HG02870 (cell line): ENCODE data around the gene SLC22A16.
"Not testable (repeated sequence)": the region's sequence is repeated elsewhere in the genome, so short reads cannot be mapped to it uniquely, and the experiment has no call there.

Source experiments
- ATAC-seq: cut with Tn5 transposase; IDR thresholded peaks from one replicate; pipeline ENCODE4 v1.9.1; 2021; ENCODE audit warnings: mild to moderate bottlenecking, moderate library complexity; ENCODE audit not compliant: unreplicated experiment

SLC22A16 gene

DNA sequence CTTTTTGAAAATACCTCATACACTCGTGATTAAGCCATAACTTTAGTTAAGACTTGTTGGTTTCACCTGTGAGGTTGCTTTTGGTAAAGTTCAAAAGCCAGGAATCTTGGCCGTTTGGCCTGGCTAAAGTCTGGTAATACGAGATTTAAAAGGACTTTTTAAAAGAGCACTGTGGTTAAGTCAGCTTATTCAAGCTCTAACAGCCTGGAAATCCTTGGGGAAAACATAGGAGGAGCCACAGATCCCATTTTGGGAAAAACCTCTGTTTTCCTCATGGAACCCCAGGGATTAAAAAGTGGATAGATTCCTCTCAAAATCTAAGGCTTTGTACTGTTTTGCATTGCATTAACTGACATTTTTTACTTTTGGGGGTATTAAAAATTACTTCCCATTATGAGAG is 13.7 kb upstream of the SLC22A16 start:
- ATAC-seq: no peak

DNA sequence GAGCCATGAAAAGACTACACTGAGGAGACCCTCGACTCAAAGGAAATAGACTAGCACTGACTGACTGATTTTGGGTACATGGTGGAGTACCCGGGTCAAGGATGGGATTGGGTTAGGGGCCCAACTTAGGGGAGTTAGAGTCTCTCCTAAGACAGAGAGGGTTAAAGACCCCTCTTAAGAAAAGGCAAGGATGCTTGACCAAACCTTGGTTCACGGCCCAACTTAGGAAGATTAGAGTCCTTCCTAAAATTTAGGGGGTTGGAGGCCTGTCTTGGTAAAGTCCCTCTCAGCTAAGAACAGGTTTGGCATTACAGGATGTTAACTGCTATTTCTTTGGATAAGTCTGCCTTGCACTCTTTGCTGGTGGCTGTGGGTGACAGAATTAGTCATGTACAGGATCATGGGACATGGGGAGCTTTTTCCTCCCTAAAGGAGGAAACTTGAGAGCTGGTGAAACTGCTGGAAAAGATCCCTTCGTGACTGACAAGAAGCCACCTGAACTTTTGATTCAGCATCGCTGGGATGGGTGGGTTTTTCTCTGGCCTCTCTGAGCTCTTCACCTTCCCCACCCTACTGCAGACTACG is 12.3 kb upstream of the SLC22A16 start:
- no peak for ATAC-seq

DNA sequence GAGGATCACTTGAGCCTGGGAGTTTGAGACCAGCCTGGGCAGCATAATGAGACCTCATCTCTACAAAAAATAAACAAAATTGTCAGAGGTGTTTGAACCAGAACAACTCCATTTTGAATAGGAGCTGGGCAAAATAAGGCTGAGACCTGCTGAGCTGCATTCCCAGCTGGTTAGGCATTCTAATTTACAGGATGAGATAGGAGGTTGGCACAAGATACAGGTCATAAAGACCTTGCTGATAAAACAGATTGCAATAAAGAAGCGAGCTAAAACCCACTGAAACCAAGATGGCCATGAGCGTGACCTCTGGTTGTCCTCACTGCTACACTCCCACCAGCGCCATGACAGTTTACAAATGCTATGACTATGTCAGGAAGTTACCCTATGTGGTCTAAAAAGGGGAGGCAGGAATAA is 11.6 kb upstream of the SLC22A16 start:
- ATAC-seq: not testable (repeated sequence)

DNA sequence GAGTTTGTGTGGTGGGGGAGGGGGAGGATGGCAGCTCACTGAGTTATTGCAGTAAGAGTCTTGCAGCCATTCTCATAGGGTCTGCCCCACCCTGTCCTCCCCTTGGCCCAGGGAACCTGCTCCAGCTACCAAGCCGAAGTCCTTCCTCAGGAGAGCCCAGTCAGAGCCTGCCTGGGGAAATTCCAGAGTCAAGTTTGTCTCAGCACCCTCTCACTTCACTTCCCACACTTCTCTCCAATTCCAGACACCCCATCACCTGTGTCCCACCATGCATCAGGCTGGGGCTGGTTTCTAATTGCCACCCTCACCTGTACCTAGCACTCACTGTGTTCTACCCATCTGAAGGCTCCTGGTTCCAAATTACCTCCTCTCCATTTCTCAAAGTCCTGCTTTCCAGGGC is 10.3 kb upstream of the SLC22A16 start:
- ATAC-seq: no peak

DNA sequence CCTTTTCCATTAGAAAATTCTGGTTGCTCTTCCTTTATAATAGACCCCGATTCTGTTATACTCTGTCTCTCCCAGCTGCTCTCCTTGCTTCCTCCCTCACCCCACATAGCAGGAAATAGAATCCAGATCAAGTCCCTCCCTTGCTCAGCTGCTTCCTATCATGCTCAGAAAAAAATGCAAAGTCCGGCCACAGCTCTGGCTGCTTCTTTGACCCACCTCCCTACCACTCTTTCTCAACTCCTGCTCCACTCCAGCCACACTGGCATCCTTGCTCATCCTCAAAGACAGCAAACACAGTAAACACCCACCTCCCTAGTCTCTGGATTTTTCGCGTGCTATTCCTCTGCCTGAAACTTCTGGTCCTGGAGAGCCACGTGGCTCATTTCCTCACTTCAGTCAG is 9.1 kb upstream of the SLC22A16 start:
- ATAC-seq: no peak

DNA sequence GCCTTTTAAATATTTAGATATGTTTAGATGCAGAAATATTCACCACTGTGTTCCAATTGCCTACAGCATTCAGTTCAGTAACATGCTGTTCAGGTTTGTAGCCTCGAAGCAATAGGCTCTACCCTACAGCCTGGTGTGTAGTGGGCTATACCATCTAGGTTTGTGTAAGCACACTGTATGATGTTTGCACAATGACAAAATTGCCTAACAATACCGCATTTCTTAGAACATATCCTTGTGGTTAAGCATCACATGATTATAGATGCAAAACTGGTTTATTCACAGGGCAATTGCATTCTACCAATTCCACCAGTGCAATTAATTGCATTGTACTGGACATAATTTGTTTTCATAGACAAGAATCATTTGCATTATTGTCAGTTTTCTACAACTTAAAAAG is 7.9 kb upstream of the SLC22A16 start:
- no peak for ATAC-seq

DNA sequence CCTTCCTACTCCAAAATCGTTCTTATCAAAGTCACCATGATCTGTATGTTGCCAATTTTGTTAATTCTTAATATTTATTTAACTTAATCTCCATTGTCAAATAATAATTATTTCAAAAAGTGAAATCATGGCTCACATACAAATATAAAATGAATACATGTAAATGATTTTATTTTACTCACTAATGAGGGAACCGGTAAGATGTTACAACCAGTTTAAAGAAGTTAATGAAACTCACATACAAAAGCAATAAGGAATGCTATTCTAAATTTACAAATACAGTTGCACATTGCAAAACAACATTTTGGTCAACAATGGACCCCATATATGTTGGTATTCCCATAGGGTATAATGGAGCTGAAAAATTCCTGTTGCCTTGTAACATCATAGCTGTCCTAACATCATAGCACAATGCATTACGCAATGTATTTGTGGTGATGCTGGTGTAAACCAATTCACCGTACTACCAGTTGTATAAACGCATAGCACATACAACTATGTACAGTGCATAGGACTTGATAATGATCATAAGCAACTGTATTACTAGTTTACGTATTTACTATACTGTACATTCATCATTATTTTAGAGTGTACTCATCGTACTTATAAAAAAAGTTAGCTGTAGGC is 6.5 kb upstream of the SLC22A16 start:
- ATAC-seq: no peak

DNA sequence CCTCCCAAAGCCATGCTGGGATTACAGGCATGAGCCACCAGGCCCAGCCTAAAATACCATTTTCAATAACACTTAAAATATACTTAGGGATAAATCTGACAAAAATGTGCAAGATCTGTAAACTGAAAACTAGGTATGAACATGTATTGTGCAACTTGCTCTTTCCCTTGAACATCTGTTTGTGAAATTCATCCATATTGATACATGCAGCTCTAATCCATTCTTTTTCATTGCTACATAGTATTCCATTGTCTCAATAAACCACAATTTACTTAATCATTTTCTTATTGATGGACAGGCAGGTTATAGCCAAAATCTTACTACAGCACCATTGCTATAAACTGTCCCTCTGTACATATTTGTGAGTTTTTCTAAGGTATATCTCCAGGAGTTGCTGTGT is 4.7 kb upstream of the SLC22A16 start:
- ATAC-seq: no peak

DNA sequence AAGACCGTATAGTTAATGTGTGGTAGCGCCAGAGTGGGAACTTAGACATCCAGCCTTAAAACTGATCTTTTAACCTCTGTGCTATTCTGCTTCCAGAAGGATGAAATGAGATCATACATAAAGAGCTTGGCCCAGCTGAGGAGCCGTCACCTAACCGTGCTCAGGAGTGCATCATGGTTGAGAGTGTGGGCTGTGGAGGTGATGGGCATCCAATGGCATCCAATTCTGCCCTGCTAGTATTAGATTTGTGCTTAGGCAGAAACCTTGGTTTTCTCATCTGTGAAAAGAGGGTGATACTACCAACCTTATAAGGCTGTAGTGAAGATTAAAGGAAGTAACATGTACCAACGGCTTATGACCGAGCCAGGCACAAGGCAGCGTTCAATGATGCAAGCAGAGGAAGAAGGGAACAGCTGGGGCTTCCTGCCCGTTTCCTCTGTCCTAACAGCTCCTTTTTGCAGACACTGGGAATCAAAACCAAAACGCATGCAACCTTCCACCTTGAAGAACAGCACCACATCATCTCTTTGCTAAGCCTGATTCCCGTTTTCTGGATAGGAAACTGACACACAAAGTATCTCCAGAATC is 1.3 kb downstream of the SLC22A16 start:
- no peak for ATAC-seq

DNA sequence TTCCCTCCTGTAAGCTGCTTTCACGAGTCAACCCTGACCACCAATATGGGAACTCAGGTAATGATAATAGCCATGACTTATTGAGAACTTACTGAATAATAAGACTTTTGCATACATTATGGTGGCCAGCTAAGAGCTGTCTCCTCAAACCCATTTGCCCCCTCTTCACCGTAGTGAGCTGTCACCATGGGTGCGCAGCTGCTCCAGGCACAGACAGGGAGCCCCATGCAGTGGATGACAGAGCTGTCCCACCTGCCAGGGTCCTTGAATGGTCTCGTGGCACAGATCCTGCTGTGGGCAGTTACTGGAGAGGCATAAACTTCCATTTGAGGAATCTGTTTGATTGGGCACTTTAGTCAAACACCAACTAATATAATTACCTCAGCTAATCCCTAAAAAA is 1.9 kb downstream of the SLC22A16 start:
- no peak for ATAC-seq

DNA sequence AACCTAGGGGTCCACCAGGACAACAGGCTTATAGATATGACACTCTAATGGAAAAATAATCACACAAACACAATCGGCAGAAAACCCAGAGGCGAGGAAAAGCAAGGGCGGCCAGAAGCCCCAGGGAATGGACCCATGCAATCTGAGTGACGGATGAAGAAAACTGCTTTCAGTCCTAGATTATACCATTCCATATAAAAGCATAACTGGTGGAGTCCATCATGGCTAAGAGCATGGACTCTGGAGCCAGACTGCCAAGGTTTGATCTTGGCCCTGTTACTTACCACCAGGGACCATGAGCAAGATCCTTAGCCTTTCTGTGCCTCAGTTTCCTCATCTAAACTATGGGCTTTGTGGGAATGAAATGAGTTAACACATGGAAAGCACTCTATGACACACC is 3.7 kb downstream of the SLC22A16 start:
- no peak for ATAC-seq

DNA sequence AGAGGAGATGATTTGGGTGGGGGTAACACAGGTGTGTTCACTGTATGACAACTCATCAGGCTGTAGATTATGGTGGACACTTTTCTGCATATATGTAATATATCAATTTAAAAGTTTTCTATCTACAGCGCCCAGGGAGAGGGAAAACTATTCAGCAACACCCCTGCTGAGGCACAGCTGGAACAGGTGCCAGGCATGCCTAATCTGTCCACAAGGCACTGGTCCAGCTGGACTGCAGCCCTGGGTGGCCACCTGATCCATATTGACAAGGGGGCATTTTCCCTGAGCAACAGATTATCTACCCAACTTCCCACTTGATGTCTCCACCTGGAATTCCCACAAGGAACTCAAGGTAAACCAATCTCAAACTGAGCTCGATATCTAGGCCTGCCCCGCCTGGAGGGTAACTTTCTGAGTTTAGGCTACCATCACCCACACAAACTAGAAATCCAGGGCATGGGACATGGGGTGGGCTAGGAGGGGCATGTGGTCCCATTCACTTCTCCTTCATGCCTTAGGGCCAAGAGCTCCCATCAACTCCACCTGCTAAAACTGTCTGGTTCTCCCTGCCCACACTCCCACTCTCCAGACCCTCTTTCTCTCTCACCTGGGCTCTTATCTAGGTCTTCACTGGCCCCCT is 4.6 kb downstream of the SLC22A16 start:
- no peak for ATAC-seq

DNA sequence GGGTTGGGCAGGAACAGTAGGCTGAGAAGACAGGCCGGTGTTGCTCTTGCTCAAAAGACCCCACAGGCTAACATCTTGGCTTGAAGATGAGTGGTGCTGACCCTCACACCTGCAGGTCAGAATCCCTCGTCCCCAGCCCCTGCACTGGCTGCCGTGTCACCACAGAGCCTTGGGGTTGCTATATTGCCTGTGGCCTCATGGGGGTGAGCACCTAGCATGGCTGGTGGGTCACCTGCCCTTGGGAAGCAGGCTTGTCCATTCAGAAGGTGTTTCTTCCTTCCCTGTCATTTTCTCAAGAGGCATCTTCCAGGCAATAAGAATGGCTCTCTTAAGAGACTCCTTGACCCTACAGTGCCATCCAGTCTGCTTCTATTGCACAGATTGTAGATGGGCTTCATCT is 7.7 kb downstream of the SLC22A16 start:
- no peak for ATAC-seq

DNA sequence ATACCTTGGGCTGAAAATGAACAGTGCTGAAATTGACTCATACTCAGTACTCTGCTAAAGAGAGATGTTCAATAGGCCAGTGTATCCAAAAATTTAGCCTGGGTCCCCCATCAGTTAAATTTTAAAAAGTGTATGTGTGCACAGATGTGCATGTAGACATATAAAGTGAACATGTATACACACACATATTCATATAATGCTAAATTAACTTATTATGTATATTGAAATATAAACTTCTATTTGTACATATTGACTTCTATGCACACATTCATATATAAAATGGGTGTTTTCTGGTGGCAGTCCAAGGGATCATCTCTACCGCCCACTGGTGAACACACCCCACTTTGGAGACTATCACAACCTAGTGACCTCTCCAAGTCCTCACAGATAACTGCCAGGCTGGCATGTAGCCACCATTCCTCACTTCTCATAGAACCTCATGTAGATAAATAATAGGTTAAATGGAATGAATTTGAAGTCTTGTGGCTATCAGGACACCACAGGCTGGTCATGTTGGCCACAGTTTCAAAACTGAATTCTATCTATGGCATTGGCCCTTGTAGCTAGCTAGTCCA is 8.8 kb downstream of the SLC22A16 start:
- ATAC-seq: no peak

DNA sequence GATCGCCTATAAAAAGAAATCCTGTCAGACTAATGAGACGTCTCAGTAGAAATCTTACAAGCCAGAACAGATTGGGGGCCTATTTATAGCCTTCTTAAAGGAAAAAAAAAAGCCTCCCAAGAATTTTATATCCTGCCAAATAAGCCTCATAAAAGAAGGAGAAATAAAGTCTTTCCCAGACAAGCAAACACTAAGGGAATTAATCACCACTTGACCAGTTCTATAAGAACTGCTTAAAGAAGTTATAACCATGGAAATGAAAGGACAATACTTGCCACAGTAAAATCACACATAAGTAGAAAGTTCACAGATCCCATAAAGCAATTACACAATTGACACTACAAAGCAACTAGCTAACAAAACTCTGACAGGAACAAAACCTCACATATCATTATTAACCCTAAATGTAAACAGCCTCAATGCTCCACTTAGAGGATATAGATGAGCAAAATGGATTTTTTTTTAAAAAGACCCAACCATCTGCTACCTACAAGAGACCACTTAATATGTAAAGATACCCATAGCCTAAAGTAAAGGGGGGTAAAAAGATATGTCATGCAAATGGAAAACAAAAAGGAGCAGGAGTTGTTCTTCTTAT is 13.4 kb downstream of the SLC22A16 start:
- no peak for ATAC-seq

DNA sequence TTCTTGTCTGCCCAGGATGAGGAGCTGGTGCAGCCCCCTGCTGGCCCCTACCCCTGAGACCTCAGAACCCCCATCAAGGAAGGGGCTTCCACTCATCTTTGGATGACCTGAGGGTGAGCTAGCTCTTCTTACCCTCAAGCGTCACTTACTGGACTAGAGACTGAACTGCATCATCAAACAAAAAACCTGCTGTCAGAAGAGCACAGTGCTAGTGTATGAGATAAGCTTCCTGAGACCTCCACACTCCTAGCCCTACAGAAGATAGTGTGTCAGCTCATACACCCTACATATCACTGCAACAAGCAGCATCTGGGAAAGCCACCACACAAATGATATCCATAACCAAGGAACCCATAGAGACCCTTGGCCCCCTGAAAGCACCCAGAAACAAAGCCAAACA is 15.0 kb downstream of the SLC22A16 start:
- ATAC-seq: no peak

DNA sequence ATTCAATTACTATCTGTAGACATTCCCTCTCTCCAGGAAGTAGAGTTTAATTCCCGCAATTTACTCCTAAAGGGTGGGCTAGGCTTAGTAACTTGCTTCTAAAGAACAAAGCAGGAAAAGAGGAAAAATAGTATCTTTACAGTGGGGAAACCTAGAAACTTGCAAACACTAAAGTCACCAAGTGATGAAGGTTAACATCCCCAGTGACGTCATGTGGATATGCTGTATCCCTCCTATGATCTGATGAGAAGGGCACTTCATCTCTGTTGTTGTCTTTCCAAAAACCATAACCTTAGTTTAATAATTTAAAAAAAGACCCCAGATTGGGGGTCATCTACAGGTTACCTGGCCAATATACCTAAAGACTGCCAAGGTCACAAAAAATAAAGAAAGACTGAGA is 17.3 kb downstream of the SLC22A16 start:
- ATAC-seq: no peak

DNA sequence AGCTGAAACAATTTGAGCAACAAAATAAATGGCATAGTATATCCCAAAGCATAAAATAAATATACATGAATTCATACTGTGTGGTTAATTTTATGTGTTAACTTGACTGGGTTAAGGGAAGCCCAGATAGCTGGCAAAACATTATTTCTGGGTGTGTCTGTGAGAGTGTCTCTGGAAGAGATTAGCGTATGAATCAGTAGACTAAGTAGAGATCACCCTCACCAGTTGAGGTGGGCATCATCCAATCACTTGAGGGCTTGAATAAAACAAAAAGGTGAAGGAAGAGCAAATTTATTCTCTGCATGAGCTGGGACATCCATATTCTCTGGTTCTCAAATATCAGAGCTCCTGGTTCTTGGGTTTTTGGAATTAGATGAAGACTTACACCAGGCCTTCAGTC is 17.9 kb downstream of the SLC22A16 start:
- no peak for ATAC-seq

DNA sequence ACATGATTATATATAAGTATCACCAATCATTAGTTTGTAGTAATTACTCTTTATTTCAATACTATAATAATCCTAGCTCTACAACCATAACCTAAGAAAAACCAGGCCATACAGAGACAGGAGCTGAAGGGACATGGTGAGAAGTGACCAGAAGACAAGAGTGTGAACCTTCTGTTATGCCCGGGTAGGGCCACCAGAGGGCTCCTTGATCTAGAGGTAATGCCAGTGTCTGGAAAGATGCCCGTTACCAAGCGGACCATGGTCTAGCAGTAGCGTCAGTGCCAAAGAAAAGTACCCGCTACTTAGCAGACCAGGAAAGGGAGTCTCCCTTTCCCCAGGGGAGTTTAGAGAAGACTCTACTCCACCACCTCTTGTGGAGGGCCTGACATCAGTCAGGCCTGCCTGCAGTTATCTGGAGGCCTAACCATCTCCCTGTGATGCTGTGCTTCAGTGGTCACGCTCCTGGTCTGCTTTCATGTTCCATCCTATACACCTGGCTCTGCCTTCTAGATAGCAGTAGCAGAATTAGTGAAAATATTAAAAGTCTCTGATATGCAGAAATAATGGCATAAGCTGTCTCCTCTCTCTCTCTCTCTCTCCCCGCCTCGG is 18.7 kb downstream of the SLC22A16 start:
- ATAC-seq: not testable (repeated sequence)

DNA sequence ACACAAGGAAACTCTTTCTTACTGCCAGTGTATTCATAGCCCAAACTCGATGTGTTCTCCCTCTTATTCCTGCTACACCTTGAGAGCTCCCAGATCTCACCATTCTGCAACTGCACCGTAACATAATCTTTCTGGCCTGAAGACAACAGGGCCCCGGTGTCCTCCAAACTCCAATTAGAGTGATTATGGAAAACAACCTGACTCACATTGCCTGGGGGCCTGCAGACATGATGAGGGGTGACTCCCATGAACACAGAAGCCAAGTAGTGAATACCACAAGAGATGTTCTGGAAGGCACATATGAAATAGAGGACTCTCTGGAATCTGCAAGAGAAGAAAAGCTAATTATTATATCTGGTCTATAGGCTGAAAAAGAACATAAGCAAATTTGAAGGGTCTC is 19.7 kb downstream of the SLC22A16 start:
- ATAC-seq: no peak

DNA sequence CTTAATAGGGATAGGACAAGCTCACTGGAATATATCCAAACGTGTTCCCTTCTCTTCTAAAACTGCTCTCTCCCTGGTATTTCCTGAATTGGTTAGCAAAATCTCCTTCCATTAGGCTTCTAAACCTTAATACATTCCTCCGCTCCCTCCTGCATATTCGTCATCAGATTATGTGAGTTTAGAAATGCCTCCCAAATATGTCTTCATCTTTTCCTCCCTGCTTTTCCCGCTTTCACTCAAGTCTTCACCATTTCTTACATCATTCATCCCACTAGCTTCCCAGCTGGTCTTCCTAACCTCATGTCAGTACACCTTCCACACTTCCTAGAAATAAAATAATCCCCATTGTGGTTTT is 26.9 kb downstream of the SLC22A16 start:
- no peak for ATAC-seq
